Ishikawa (cell line): Measurements from ENCODE around the gene CXXC5.
A peak's percentile ranks its signal among the peaks of the same experiment; 100 is the strongest.

Experiments
- CREB1 ChIP-seq: IDR thresholded peaks from 2 replicates; pipeline ENCODE4 v1.6.1; 2012; ENCODE audit warnings: low read depth
- EP300 ChIP-seq: IDR thresholded peaks from 2 replicates; pipeline ENCODE4 v1.6.1; 2012; ENCODE audit warnings: borderline replicate concordance
- FOXM1 ChIP-seq: IDR thresholded peaks from 2 replicates; pipeline ENCODE4 v1.6.1; 2012; ENCODE audit warnings: low read depth, borderline replicate concordance
- NFIC ChIP-seq: IDR thresholded peaks from 2 replicates; pipeline ENCODE4 v1.6.1; 2012
- RAD21 ChIP-seq: IDR thresholded peaks from 2 replicates; pipeline ENCODE4 v1.6.1; 2012; ENCODE audit warnings: low read depth
- REST ChIP-seq: IDR thresholded peaks from 2 replicates; pipeline ENCODE4 v1.6.1; 2012; ENCODE audit warnings: low read depth, mild to moderate bottlenecking
- TAF1 ChIP-seq: IDR thresholded peaks from 2 replicates; pipeline ENCODE4 v1.6.1; 2012; ENCODE audit warnings: low read depth, mild to moderate bottlenecking
- TCF12 ChIP-seq: IDR thresholded peaks from 2 replicates; pipeline ENCODE4 v1.6.1; 2012; ENCODE audit warnings: low read depth
- TEAD4 ChIP-seq: IDR thresholded peaks from 2 replicates; pipeline ENCODE4 v1.6.1; 2012
- YY1 ChIP-seq: IDR thresholded peaks from 2 replicates; pipeline ENCODE4 v1.6.1; 2012; ENCODE audit warnings: low read depth

GRCh38 chr5:139651043-139651834 lies 3.1 kb downstream of the CXXC5 start:
- TF ChIP-seq EP300 (peak; percentile 10; the same call in 1 of the 2 replicates), RAD21 (no peak), CREB1 (no peak), YY1 (no peak), FOXM1 (no peak), REST (no peak), NFIC (peak; percentile 22; the same call in 1 of the 2 replicates), TCF12 (peak; percentile 46; the same call in 1 of the 2 replicates), TEAD4 (peak; percentile 86), TAF1 (no peak)
